GM12865 (cell line): ENCODE results near the gene GLI3.

Source experiments
- DNase-seq: peaks from one replicate; pipeline ENCODE4 v3.0.0; 2010; ENCODE audit warnings: low read depth
- H3K4me3 ChIP-seq: 2 replicates; pipeline ENCODE4 v1.5.1; 2011; ENCODE audit warnings: mild to moderate bottlenecking, low read depth, low read length, control low read depth
- CTCF ChIP-seq: IDR thresholded peaks from 2 replicates; pipeline ENCODE4 v1.5.1; 2011; ENCODE audit warnings: low read length, control low read depth, low read depth, inconsistent platforms; ENCODE audit not compliant: insufficient read depth; ENCODE audit errors: missing control alignments

GLI3 gene

GRCh38 chr7:42231043-42231787 lies 5.8 kb downstream of the GLI3 start:
- no peak for DNase-seq
- TF ChIP-seq CTCF: no peak
- H3K4me3 ChIP-seq: no peak overlapping the region

DNA sequence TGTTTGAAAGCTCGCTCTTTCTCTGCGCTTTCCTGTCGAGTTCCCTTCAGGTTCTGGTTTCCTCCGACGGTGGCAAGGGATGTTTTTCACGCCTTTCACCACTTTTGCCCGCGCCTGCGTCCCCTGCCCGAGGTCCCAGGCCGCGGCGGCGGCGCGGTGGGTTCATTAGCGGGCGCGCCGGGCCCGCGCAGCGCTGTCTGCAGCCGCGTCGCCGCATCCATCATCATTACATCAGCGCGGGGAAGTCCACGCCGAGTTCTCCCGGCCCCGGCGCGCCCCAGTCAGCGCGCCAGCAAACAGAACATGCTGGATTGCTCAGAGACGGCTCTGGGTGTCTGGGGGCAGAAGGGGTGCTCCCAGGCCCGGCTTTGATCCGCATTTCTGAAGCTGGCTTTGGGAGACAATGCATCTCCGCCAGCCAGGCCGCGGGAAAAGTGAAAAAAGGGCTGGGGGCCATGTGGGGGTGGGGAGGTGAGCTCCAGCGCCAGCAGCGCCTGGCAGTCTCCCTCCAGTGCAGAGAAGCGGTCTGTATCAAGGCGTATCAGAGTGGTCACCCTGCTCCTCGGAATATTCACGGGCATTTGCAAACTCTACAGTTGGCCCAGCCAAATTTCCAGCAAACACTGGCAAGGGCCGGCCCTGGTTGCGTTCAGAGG lies 8.9 kb downstream of the GLI3 start:
- no peak for DNase-seq
- no peak for TF ChIP-seq CTCF
- H3K4me3 ChIP-seq: peak overlapping the region; percentile 4; the same call in 1 of the 2 replicates

GRCh38 chr7:42227541-42227935 lies 9.5 kb downstream of the GLI3 start:
- TF ChIP-seq CTCF: no peak
- peak; percentile 65 for DNase-seq
- H3K4me3 ChIP-seq: peak overlapping the region; percentile 4; the same call in 1 of the 2 replicates

DNA sequence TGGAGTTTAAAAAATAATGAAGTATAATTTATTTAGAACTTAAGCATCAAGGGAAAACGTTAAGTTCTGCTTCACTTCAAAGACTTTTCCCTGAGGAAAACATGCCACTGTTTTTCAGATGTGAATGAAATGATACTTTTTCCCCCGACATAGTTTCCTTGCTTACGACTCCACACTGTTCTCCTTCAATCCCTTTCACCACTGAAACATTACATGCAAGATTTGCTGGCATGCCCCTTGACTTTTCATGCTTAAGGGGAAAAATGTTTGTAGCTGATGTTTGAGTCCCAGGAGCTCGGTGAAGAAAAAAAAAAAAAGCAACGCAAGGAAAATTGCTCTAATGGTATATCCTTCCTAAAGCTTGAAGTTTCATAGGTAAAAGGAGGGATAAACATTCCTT lies 10.0 kb downstream of the GLI3 start:
- TF ChIP-seq CTCF: no peak
- no peak for DNase-seq
- no peak overlapping the region for H3K4me3 ChIP-seq

DNA sequence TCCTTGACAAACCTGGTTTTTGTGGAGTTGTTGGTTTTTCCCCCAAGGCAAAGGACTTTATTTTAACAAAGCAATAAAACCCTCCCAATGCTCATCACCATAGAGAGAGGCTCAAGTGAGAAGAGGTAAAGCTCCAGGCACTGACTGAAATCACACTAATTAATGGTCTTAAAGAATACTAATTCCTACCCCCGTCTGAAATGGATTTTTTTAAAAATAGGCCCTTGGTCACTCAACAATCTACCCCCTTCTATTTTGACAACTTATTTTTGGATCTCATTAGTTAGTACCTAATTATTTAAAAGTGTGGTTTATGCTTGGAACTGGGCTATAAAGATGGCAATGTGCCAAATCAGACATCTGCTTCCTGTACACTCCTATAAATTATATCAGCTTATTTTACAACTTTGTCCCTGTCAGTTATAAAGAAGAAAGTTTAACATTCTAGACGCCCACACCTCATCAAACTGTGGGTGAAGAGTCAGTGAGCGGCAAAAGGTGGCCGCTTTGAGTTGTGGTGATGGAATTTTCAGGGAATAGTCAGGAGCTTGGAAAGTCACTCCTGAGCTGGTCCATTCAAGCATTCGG lies 10.6 kb downstream of the GLI3 start:
- H3K4me3 ChIP-seq: no peak overlapping the region
- DNase-seq: no peak
- TF ChIP-seq CTCF: no peak

GRCh38 chr7:42224391-42225003 lies 12.5 kb downstream of the GLI3 start:
- no peak for DNase-seq
- TF ChIP-seq CTCF: no peak
- H3K4me3 ChIP-seq: no peak overlapping the region
